ENCODE data around the gene EIF4G1.

DNA sequence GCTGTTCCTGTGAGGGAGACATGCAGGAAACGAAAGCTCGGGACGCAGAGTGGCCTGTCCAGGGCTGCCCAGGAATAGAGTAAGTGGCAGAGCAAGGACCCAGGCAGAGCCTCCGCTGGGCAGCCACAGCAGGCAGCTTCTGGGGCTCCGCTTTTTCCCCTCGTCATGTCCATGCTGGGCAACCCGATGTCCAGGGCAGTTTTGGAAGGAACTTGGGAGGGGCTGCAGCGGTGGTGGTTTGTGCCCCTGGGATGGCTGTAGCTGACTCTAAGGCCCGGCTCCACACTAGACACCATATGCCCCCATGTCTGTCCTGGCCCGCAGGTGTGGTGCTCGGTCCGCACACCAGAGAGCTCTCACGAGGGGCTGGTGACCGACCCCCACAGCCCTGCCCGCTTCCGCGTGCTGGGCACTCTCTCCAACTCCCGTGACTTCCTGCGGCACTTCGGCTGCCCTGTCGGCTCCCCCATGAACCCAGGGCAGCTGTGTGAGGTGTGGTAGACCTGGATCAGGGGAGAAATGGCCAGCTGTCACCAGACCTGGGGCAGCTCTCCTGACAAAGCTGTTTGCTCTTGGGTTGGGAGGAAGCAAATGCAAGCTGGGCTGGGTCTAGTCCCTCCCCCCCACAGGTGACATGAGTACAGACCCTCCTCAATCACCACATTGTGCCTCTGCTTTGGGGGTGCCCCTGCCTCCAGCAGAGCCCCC, 22.5 kb upstream of the EIF4G1 start:
- no peak for TF ChIP-seq EZH2 (IDR thresholded peaks at IDR 0.05; ENCODE audit: insufficient read depth, low read length)
- TF ChIP-seq, protein P1, sequence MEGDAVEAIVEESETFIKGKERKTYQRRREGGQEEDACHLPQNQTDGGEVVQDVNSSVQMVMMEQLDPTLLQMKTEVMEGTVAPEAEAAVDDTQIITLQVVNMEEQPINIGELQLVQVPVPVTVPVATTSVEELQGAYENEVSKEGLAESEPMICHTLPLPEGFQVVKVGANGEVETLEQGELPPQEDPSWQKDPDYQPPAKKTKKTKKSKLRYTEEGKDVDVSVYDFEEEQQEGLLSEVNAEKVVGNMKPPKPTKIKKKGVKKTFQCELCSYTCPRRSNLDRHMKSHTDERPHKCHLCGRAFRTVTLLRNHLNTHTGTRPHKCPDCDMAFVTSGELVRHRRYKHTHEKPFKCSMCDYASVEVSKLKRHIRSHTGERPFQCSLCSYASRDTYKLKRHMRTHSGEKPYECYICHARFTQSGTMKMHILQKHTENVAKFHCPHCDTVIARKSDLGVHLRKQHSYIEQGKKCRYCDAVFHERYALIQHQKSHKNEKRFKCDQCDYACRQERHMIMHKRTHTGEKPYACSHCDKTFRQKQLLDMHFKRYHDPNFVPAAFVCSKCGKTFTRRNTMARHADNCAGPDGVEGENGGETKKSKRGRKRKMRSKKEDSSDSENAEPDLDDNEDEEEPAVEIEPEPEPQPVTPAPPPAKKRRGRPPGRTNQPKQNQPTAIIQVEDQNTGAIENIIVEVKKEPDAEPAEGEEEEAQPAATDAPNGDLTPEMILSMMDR (IDR thresholded peaks at IDR 0.05; ENCODE audit: insufficient read depth, low read depth, low read length) = no peak

Data from astrocyte (in vitro differentiated cells and primary cell).